ENCODE results near the gene STARD3NL. TPM values are rescaled to one million over a fixed set of nuclear protein-coding genes. Genes with fewer than 3 reads are reported as not detected.
A peak's percentile ranks its signal among the peaks of the same experiment; 100 is the strongest.
"Not testable (repeated sequence)": the region's sequence is repeated elsewhere in the genome, so short reads cannot be mapped to it uniquely, and the experiment has no call there.

Gene STARD3NL
- total RNA-seq, 2 experiments from 2014 or later, result 28.0 to 28.8 TPM

DNA sequence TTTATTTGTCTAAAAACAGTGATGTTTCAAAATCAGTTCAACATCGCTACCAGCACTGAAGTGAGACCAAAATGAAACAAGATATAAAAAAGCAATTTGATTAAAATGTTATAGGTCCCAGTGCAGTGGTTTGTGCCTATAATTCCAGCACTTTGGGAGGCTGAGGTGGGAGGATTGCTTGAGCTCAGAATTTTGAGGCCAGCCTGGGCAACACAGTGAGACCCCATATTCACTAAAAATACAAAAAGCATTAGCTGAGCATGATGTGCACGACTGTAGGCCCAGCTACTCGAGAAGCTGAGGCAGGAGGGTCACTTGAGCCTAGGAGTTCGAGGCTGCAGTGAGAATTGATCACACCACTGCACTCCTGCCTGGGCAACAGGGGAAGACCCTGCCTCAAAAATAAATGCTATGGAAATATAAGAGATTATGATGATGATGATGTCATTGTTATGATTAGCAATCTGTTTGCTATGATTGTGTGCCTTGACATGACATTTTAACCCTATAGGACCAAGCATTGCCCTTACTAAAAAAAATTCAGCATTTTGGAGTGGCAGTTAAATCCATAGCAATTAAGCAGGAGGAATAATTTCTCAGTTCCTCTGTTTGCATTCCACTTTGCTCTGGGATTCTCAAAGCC lies 91.8 kb downstream of the STARD3NL start:
- H3K27ac Mint-ChIP-seq; intact Hi-C loops (cut with micrococcal nuclease); POLR2A ChIA-PET; ATAC-seq; H3K4me3 Mint-ChIP-seq; H3K36me3 Mint-ChIP-seq (ENCODE audit: low read depth); H3K27me3 Mint-ChIP-seq; H3K4me1 Mint-ChIP-seq (ENCODE audit: low read depth); H3K9me3 Mint-ChIP-seq; DNase-seq; CTCF ChIA-PET: not testable (repeated sequence)

- H3K9me3 Mint-ChIP-seq; CTCF ChIA-PET; H3K27me3 Mint-ChIP-seq; H3K4me1 Mint-ChIP-seq (ENCODE audit: low read depth); H3K4me3 Mint-ChIP-seq; H3K27ac Mint-ChIP-seq; POLR2A ChIA-PET; H3K36me3 Mint-ChIP-seq (ENCODE audit: low read depth); intact Hi-C loops (cut with micrococcal nuclease); ATAC-seq; DNase-seq: not testable (repeated sequence)
Measured at GRCh38 chr7:38270405-38270804, 92.4 kb downstream of the STARD3NL start.

DNA sequence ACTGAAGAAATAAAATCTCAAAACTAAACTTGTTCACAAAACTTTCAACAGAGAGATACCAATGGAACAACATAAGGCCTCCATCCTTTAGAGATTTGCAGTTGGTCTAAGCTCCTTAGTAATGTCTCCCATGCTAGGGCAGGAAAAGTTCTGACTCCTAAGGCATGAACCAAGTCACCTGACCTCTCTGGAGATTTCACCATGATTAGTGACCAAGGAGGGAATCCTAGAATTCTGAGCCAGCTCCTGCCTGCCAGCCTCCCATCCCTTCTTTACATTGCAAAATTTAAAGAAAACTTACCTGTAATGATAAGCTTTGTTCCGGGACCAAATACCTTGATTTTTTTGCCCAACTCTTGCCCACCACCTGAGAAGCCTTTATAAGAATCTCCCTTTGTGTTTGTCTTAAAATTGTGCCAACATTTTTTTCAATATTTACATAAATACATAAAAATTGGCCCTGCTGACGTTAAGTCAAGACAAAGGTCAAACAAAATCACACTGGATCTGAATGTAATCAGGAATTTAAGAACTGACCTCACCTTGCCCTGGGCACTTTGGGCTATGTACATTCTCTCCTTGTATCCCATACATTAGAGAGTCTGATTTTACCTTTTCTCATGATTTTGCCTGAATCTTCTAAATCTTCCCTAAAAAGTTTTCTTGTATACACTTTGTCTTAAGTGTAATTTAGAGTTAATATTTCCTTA lies 95.4 kb downstream of the STARD3NL start, which contains the start of gene TARP:
Gene TARP (minus strand): TSS at position 351 of the 710 bp plus-strand sequence.
- peak within 1 kb of the TSS; percentile 60 for H3K4me3 Mint-ChIP-seq
- H3K4me1 Mint-ChIP-seq (ENCODE audit: low read depth), result no peaks in the 10 kb centered on the region
- no peaks in the 10 kb centered on the region for H3K9me3 Mint-ChIP-seq
- H3K27ac Mint-ChIP-seq, result peak within 1 kb of the TSS; percentile 75
- intact Hi-C loops (cut with micrococcal nuclease), result no loop called here
- POLR2A ChIA-PET, result no interaction called here
- ATAC-seq, result no peak
- TF ChIP-seq, protein P1, sequence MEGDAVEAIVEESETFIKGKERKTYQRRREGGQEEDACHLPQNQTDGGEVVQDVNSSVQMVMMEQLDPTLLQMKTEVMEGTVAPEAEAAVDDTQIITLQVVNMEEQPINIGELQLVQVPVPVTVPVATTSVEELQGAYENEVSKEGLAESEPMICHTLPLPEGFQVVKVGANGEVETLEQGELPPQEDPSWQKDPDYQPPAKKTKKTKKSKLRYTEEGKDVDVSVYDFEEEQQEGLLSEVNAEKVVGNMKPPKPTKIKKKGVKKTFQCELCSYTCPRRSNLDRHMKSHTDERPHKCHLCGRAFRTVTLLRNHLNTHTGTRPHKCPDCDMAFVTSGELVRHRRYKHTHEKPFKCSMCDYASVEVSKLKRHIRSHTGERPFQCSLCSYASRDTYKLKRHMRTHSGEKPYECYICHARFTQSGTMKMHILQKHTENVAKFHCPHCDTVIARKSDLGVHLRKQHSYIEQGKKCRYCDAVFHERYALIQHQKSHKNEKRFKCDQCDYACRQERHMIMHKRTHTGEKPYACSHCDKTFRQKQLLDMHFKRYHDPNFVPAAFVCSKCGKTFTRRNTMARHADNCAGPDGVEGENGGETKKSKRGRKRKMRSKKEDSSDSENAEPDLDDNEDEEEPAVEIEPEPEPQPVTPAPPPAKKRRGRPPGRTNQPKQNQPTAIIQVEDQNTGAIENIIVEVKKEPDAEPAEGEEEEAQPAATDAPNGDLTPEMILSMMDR (IDR thresholded peaks at IDR 0.05), result no peak
- H3K27me3 Mint-ChIP-seq, result no peaks in the 10 kb centered on the region
- H3K36me3 Mint-ChIP-seq (ENCODE audit: low read depth), result no peaks in the 10 kb centered on the region
- DNase-seq, result no peak
- CTCF ChIA-PET, result interaction anchor here (0.7 to 1.1 kb wide), 2 partner anchors 58 to 63 kb away, joined by 3 read pairs; no protein-coding TSS in a partner anchor

GRCh38 chr7:38274486-38274885 lies 96.4 kb downstream of the STARD3NL start:
- intact Hi-C loops (cut with micrococcal nuclease), result no loop called here
- CTCF ChIA-PET, result interaction anchor here (1.1 to 1.4 kb wide), 2 partner anchors 27 to 57 kb away, joined by 3 read pairs; no protein-coding TSS in a partner anchor
- Mint-ChIP-seq H3K4me1 (ENCODE audit: low read depth) (no peaks in the 10 kb centered on the region), H3K36me3 (ENCODE audit: low read depth) (no peaks in the 10 kb centered on the region), H3K27me3 (no peaks in the 10 kb centered on the region), H3K4me3 (peak overlapping the region; percentile 37), H3K27ac (no peak overlapping the region), H3K9me3 (no peaks in the 10 kb centered on the region)
- TF ChIP-seq, protein P1 (IDR thresholded peaks at IDR 0.05), result no peak
- DNase-seq, result no peak
- POLR2A ChIA-PET, result interaction anchor here (0.9 to 1.3 kb wide), 3 partner anchors 25 to 44 kb away, joined by 3 to 5 read pairs (median 3); no protein-coding TSS in a partner anchor
- no peak for ATAC-seq

GRCh38 chr7:38274927-38275620 lies 97.0 kb downstream of the STARD3NL start:
- H3K27ac Mint-ChIP-seq, result peak overlapping the region; percentile 38
- DNase-seq (no peak), ATAC-seq (no peak)
- intact Hi-C loops (cut with micrococcal nuclease), result no loop called here
- H3K4me3 Mint-ChIP-seq, result peak overlapping the region; percentile 60
- no peaks in the 10 kb centered on the region for H3K4me1 Mint-ChIP-seq (ENCODE audit: low read depth)
- TF ChIP-seq, protein P1 (IDR thresholded peaks at IDR 0.05), result no peak
- CTCF ChIA-PET, result interaction anchor here (0.9 to 1.4 kb wide), 3 partner anchors 26 to 60 kb away, joined by 3 read pairs; no protein-coding TSS in a partner anchor
- POLR2A ChIA-PET, result interaction anchor here (0.9 to 1.3 kb wide), 3 partner anchors 25 to 43 kb away, joined by 3 to 5 read pairs (median 3); no protein-coding TSS in a partner anchor
- no peaks in the 10 kb centered on the region for H3K36me3 Mint-ChIP-seq (ENCODE audit: low read depth)
- no peaks in the 10 kb centered on the region for H3K9me3 Mint-ChIP-seq
- H3K27me3 Mint-ChIP-seq, result no peaks in the 10 kb centered on the region
